Smooth muscle cell of the brain vasculature (primary cell): Measurements from ENCODE around the gene TBC1D32.
A peak's percentile ranks its signal among the peaks of the same experiment; 100 is the strongest.
"Not testable (repeated sequence)": the region's sequence is repeated elsewhere in the genome, so short reads cannot be mapped to it uniquely, and the experiment has no call there.

Experiments
- DNase-seq: peaks from one replicate; pipeline ENCODE4 v3.0.0-alpha.2; 2012; ENCODE audit warnings: low read depth, low spot score

The TBC1D32 gene

DNA sequence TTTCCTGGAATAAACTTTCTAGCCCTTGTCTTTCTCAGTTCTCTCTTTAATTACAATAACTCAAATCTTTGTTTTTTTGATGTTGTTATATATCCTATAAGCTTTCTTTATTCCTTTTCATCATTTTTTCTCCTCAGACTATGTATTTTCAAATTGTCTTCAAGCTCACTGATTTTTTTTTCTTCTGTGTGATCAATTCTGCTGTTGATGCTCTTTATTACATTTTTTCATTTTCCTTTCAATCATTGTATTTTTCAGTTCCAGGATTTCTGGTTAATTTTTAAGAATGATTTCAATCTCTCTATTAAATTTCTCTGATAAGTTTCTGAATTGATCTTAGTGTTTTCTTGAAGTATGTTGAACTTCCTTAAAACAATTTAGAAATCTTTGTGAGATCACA is 209.7 kb downstream of the TBC1D32 start:
- DNase-seq: no peak

DNA sequence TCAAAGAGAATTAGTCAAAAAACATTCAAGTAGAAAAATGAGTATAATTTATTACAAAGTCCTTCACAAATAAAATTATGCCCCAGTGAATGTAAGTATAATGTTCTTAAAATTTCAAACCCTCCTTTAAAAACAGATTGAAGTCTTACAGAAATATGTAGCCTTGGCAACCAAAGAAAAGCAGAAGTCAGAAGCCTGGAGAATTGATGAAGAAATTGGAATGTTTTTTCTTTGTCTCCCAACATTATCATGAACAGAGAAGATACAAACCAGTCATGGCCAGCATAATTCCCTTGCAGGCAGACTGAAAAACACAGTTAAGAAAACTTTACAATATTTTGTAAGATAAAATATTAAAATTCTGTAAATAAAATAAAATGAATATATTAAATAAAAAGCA is 221.9 kb downstream of the TBC1D32 start:
- DNase-seq: no peak

GRCh38 chr6:121110733-121111132 is 223.5 kb downstream of the TBC1D32 start:
- no peak for DNase-seq

DNA sequence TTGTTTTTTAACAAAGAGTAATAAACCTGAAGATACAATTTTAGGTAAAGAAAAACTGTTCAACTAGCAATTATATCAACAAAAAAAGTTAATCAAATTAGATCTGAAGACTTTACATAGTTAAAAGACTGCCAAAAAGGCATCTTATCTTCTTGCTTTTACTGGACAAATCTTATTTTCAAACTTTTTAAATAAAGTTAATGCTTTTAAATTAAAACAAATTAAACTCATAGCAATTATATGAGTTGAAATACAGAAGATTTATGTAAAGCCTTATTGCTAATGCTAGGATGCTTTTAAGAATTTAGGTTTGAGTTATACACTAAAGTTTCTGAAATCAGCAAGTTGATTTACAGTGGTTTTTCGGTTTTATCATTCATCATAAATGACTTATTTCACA is 227.3 kb downstream of the TBC1D32 start:
- no peak for DNase-seq

DNA sequence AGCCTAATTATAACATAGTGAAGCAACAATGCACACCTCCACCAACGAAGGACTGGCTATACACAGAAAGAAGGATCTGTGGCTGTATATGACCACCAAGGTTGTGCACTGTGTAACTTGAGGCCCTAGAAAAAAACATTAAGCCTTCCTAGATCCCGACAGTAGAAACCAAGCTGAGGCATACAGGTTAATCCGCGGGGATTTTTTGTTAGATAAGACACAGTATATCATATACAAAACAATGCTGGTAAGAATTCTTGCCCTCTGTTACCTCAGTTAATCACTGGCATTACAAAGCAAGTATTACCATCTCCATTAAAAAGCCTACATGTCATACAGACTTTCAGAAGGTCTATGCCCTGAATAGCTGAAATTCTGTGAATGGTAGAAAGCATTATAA is 228.8 kb downstream of the TBC1D32 start:
- no peak for DNase-seq

DNA sequence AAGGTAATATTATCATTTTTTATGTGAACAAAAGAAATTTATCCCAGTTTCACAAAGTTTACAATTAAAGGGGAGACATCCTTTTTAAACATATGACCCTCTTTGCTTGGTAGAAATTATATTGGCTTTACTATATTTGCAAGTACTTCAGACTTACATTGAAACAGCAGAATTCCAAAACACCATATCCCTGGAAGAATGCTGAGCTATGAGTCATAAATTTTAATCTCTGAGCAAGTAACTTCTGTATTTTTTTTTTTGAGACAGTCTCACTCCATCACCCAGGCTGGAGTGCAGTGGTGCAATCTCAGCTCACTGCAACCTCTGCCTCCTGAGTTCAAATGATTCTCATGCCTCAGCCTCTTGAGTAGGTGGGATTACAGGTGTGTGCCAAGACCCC is 240.4 kb downstream of the TBC1D32 start:
- DNase-seq: no peak

DNA sequence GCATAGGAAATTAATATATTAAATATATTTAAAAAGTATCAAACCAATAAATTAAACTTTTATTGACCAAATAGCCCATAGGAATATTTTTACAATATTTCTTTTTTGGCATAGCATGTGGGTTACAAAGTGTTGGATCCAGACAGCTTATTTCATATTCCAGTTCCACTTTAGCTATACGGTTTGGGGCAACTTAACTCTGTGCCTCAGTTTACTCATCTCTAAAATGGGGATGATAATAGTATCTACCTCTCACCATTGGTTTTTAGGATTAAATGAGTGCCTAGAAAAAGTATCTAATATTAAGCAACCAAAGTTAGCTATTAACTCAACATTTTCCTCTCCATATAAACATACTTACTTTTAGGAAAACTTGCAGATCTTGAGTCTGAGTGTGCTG is 243.8 kb downstream of the TBC1D32 start:
- no peak for DNase-seq

GRCh38 chr6:121086876-121087275 is 247.4 kb downstream of the TBC1D32 start:
- no peak for DNase-seq

DNA sequence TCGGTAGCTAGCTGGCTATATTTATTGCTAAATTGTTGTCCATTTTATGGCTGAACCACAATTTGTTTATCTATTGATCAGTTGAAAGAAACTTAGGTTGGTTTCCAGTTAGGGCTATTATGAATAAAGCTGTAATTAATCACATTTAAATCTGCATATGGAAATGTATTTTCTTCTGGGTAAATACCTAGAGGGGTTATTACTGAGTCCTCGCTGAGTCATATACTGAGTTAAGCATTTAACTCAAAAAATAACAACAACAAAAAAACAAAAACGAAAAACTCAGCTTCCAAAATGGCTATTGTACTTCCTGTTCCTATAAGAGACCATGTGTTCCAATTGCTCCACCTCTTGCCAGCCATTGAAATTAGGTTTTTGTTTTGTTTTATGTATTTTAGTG is 258.2 kb downstream of the TBC1D32 start:
- no peak for DNase-seq

DNA sequence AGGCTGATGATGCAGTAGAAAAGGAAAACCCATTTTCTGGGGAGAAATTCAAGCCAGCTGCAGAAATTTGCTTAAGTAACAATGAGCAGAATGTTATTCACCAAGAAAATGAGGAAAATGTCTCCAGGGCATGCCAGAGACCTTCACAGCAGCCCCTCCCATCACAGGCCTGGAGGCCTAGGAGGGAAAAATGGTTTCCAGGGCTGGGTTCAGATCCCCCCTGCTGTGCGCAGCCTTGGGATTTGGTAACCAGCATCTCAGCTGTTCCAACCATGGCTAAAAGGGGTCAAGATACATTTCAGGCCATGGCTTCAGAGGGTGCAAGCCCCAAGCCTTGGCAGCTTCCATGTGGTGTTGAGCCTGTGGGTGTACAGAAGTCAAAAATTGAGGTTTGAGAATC is 265.5 kb downstream of the TBC1D32 start:
- not testable (repeated sequence) for DNase-seq

DNA sequence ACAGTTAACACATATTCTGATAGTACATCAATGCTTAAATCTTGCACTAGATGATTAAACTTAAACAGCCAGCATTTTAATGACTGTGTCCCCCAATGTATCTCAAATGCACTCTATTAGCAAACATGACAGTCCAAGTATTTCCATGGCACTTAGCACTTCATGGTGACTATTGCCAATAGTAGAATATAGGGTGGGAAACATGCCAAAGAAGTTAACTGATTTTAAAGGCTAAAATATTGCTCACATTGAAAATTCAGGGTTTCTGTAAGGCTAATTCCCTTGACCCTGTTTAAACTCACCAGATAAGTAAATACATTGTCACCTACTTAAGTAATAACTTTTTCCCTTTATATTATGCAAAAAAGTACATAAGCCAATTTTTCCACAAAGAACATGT is 266.9 kb downstream of the TBC1D32 start:
- DNase-seq: no peak

DNA sequence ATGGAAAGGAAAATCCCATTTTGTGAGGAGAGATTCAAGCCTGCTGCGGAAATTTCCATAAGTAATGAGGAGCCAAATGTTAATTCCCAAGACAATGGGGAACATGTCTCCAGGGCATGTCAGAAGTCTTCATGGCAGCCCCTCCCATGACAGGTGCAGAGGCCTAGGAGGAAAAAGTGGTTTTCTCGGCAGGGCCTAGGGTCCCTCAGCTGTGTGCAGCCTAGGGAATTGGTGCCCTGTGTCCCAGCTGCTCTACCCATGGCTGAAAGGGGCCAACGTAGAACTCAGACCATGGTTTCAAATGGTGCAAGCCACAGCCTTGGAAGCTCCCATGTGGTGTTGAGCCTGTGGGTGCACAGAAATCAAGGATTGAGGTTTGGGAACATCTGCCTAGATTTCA is 269.9 kb downstream of the TBC1D32 start:
- no peak for DNase-seq

- peak; percentile 31 for DNase-seq
Measured at GRCh38 chr6:121055572-121056163, 278.6 kb downstream of the TBC1D32 start.

GRCh38 chr6:121048593-121048992 is 285.7 kb downstream of the TBC1D32 start:
- not testable (repeated sequence) for DNase-seq

- not testable (repeated sequence) for DNase-seq
Measured at GRCh38 chr6:121044905-121045304, 289.4 kb downstream of the TBC1D32 start.

DNA sequence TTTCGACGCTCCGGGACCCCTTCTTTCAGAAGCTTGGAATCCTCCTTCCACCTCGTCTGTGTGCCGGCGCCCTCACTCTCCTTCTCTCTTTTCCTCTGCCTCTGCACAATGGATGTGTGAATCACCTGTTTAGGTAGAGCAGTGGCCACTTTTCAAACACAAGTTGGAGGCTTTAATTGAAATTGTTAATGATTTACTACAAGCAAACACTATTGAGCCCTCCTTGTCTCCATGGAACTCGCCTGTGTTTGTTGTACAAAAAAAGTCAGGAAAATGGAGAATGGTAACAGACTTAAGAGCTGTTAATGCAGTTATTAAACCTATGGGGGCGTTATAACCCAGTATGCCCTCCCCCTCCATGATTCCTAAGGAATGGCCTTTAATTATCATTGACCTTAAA is 290.6 kb downstream of the TBC1D32 start:
- not testable (repeated sequence) for DNase-seq

- DNase-seq: not testable (repeated sequence)
Measured at GRCh38 chr6:121043211-121043610, 291.1 kb downstream of the TBC1D32 start.

DNA sequence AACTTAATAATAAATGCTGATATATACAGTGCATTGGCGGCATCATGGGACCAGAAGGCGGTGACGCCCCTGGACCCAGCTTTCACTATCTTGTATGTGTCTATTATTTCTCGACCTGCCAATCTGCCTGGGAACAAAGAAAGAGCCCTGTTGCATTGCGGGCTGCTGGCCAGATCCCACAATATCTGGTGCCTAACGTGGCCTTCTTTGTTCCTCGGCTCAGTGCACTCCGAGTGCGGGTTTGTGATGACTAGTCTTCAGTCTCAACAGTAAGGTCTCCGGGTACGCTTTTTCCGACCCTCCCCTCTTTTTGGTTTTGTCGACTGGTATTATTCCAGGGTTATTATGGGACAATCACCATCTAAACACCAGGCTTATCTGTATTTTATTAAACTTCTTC is 291.5 kb downstream of the TBC1D32 start:
- no peak for DNase-seq

- DNase-seq: no peak
Measured at GRCh38 chr6:121040831-121041230, 293.4 kb downstream of the TBC1D32 start.

DNA sequence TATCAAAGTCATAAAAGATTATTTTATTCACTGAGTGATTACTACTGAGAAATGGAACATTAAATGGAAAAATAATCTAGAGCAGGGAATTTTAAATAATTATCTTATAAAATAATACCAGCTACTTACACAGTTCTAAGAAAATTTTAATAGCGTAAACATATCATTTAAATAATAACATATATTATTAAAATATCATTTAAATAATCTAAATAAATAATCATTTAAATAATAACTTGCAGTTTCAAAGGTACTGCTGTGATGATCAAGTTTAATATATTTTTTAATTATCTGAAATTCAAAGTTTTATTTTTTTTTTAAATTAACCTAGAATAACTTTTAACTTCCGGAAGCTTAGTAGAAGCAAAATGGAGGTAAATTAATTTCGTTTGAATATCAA is 301.2 kb downstream of the TBC1D32 start:
- DNase-seq: no peak

GRCh38 chr6:121032268-121033006 is 301.8 kb downstream of the TBC1D32 start:
- DNase-seq: no peak
